Stimulated activated CD8-positive, alpha-beta memory T cell treated with anti-CD3 and anti-CD28 coated beads, Interleukin-12 subunit alpha, Interleukin-12 subunit beta, amount 100 ng/mL, for 4 hours (primary cell): ENCODE results near the gene TNFSF9.
"Not testable (repeated sequence)": the region's sequence is repeated elsewhere in the genome, so short reads cannot be mapped to it uniquely, and the experiment has no call there.

Experiments used
- DNase-seq: peaks from one replicate; pipeline ENCODE4 v3.0.0-alpha.2; 2020; ENCODE audit warnings: low read depth

Gene TNFSF9

GRCh38 chr19:6532244-6532999 lies 1.6 kb downstream of the TNFSF9 start:
- DNase-seq = no peak

GRCh38 chr19:6533000-6533328 lies 2.1 kb downstream of the TNFSF9 start:
- DNase-seq = no peak

- no peak for DNase-seq
Observed at GRCh38 chr19:6533746-6534418, 3.1 kb downstream of the TNFSF9 start.

- no peak for DNase-seq
Observed at GRCh38 chr19:6534451-6535093, 3.7 kb downstream of the TNFSF9 start.

DNA sequence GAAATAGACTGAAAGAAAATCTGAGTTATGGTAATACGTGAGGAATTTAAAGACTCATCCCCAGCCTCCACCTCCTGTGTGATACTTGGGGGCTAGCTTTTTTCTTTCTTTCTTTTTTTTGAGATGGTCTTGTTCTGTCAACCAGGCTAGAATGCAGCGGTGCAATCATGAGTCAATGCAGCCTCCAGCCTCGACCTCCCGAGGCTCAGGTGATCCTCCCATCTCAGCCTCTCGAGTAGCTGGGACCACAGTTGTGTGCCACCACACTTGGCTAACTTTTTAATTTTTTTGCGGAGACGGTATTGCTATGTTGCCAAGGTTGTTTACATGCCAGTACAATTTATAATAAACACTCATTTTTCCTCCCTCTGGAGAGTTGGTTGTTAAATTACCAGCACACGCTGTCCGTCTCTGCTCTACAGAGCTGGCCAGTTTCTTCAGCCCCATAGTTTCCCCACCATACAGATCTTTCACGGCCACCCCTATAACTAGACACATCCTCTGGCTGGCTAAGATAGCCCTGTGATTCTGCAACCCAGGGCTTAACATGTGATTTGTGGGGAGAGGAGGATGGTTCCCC lies 4.8 kb downstream of the TNFSF9 start:
- DNase-seq = no peak

DNA sequence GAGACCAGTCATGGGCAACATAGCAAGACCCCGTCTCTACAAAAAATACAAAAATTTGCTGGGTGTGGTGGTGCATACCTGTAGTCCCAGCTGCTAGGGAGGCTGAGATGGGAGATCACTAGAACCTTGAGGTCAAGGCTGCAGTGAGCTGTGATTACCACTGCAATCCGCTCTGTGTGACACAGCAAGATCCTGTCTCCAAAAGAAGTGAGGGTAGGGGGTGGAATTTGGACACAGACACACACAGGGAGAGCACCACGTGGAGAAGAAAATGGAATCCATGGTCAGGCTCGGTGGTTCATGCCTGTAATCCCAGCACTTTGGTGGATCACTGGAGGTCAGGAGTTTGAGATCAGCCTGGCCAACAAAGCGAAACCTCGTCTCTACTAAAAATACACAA lies 8.7 kb downstream of the TNFSF9 start:
- DNase-seq = no peak

DNA sequence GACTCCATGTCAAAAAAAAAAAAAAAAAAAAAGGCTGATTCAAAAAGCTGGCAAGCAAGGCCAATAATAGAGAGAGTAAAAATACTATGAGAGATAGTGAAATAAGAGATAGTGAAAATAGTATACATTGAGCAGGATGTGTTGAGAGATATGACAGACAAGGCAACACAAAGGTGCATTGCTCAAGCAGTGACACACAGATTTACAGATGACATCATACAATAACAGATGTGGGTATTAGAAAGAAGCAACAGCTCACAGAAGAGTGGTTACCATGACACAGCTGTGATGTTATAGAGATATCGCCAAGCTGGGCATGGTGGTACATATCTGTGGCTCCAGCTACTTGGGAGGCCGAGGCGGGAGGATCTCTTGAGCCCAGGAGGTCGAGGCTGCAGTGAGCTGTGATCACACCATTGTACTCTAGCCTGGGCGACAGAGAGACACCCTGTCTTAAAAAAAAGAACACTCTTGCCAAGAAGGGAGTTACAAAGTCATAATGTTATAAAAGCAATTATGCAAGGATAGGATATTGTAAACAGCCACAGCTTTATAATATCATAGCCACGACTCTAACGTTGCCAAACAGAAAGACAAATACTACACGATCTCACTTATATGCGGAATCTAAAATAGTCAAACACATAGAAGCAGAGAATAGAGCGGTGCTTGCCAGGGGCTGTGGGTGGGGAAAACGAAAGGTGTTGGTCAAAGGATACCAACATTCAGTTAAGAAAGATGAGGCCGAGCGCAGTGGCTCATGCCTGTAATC lies 10.3 kb downstream of the TNFSF9 start:
- no peak for DNase-seq

DNA sequence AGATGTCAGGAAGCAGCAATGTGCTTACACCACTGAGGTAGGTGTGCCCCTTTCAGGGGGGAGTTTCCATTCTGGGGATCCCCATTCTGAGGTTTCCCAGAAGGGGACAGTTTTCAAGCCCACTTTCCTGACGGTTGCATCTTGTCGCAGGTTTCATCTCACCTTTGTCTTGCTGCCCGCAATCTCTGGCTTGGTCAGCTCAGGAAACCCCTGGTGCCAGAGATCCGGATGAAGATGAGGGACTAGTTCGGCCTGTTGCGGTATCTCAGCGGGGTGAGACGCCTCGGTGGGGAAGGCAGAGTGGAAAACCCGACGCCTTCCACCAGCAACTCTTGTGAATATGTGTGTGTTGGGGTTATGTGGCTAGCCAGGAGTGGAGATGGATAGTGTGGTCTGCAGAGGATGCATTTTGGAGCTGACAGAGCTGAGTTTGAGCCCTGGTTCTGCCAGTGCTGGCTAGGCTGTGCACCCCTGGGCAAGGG lies 13.1 kb downstream of the TNFSF9 start:
- no peak for DNase-seq

- not testable (repeated sequence) for DNase-seq
Observed at GRCh38 chr19:6550679-6551078, 19.9 kb downstream of the TNFSF9 start.

DNA sequence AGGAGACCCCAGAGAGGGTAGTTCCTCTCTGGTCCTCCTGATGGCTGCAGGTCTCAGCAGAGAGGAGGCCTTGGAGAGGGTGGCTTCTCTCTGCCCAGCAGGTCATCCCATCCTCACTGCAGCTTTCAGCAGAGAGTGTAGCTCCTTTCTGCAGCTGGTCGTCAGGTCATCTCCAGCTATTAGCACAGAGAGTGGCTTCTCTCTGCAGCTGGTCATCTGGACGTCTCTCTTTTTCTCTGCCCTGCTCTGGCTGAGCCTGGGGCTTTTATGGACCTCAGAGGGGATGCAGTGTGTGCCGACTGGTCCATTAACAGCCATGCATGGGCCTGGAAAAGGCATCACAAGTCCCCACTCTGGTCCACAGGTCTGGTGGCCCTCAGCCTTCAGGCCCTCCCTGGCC lies 20.3 kb downstream of the TNFSF9 start:
- DNase-seq = no peak

- DNase-seq = peak; percentile 37
Observed at GRCh38 chr19:6551607-6552450, 21.0 kb downstream of the TNFSF9 start.

GRCh38 chr19:6556043-6556449 lies 25.2 kb downstream of the TNFSF9 start:
- no peak for DNase-seq

- DNase-seq = no peak
Observed at GRCh38 chr19:6556480-6557195, 25.8 kb downstream of the TNFSF9 start.

GRCh38 chr19:6562437-6562836 lies 31.6 kb downstream of the TNFSF9 start:
- not testable (repeated sequence) for DNase-seq

DNA sequence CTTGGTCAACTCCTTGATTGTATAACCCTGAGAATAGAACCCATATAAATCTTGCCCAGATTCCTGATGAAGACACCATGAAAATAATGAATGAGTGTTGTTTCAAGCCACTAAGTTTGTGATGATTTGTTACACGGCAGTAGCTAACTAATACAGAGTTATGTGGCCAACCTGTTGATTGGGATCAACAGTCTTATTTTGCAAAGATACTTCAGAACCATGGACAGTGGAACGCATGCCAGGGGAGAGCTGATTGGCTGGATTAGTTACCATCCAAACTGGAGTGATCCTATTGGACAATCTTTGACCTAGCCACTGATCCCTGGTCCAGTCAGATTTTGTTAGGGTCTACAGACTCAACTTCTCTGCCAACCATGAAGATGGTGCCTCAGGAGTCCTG lies 33.6 kb downstream of the TNFSF9 start:
- DNase-seq = no peak

GRCh38 chr19:6566727-6567126 lies 35.9 kb downstream of the TNFSF9 start:
- DNase-seq = not testable (repeated sequence)

DNA sequence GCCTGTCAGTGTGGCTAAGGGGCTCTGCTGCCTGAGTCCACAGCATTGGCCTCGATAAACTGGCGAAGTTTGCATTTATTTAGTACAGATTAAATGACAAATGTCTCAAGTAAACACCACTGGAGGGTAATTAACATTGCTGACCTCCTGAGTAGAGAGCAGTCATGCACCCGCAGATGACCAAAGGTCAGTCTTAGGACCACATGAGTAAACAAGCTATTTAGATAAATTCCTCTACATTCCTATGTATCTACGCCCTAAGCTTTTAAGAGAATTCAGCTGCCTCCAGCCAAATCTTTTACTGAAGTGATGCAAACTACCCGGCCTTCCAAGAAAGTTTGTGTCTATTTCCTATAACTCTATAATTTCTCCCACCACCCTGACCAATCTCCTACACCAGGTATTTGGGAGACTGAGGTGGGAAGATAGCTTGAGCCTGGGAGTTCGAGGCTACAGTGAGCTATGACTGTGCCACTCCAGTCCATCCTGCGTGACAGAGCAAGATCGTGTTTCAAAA lies 37.2 kb downstream of the TNFSF9 start:
- no peak for DNase-seq

DNA sequence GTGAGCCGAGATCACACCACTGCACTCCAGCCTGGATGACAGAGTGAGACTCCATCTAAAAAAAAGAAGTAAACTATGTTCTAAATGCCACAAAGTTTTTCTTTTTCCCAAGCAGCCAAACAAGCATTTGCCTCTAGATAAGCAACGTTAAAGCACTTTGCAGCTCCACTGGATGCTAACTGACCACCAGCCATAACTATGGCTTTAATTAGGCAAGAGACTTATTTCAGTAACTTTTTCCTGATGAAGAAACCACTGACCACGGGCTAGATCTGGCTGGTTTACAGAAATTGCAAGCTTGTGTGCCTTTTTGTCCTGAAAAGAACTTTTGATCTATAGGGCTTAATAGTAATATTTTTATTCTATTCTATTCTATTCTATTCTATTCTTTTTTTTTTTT lies 38.0 kb downstream of the TNFSF9 start:
- DNase-seq = no peak

DNA sequence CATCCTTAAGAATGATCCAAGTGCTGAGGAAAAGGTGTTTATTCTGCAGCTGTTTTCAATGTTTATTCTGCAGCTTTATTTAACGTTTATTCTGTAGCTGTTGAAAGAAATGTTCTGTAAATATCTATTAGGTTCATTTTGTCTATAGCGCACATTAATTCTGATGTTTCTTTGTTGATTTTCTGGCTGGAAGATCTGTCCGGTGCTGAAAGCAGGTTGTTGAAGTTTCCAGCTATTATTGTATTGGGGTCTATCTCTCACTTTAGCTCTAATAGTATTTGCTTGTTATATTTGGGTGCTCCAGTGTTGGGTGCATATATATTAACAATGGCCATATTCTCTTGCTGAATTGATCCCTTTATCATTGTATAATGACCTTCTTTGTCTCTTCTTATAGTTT lies 39.9 kb downstream of the TNFSF9 start:
- no peak for DNase-seq

- DNase-seq = no peak
Observed at GRCh38 chr19:6571167-6571566, 40.3 kb downstream of the TNFSF9 start.
